Stimulated activated CD8-positive, alpha-beta memory T cell treated with anti-CD3 and anti-CD28 coated beads, Interleukin-2, amount 100 ng/mL, for 1 hour (primary cell): Measurements from ENCODE around the gene MRPS7.

Experiments used
- DNase-seq, 2 donors: peaks; one replicate each; pipeline ENCODE4 v3.0.0-alpha.2; 2020; ENCODE audit warnings: low read depth in 2 of 2

MRPS7 gene

GRCh38 chr17:75308732-75309629 is 47.3 kb downstream of the MRPS7 start:
- DNase-seq, result no peak

GRCh38 chr17:75313941-75314551 is 52.4 kb downstream of the MRPS7 start:
- DNase-seq, result no peak

GRCh38 chr17:75315541-75316243 is 54.0 kb downstream of the MRPS7 start:
- no peak for DNase-seq
